Stomach (tissue), 4 donors: ENCODE data around the gene FOXC2.

ENCODE experiments used
- POLR2A ChIP-seq, 4 donors: fragments of 450-650 bp; IDR thresholded peaks; one replicate each; pipeline ENCODE4 v1.6.1; 2016; ENCODE audit warnings: antibody characterized with exemption in 4 of 4, control low read depth in 2 of 4, mild to moderate bottlenecking in 1 of 4, moderate library complexity in 1 of 4
- TF ChIP-seq, protein P1 (sequence below), 7 experiments: fragments of 450-650 bp in 4 of 7; fragments of 200-600 bp in 3 of 7; sonication (generic) in 3 of 7; IDR thresholded peaks; one replicate each; pipeline ENCODE4 v1.5.1; 2016 to 2019; ENCODE audit warnings: antibody characterized with exemption in 7 of 7, control low read depth in 2 of 7, mild to moderate bottlenecking in 1 of 7

- no peak for TF ChIP-seq POLR2A (IDR thresholded peaks at IDR 0.05)
- TF ChIP-seq, protein P1, sequence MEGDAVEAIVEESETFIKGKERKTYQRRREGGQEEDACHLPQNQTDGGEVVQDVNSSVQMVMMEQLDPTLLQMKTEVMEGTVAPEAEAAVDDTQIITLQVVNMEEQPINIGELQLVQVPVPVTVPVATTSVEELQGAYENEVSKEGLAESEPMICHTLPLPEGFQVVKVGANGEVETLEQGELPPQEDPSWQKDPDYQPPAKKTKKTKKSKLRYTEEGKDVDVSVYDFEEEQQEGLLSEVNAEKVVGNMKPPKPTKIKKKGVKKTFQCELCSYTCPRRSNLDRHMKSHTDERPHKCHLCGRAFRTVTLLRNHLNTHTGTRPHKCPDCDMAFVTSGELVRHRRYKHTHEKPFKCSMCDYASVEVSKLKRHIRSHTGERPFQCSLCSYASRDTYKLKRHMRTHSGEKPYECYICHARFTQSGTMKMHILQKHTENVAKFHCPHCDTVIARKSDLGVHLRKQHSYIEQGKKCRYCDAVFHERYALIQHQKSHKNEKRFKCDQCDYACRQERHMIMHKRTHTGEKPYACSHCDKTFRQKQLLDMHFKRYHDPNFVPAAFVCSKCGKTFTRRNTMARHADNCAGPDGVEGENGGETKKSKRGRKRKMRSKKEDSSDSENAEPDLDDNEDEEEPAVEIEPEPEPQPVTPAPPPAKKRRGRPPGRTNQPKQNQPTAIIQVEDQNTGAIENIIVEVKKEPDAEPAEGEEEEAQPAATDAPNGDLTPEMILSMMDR (IDR thresholded peaks at IDR 0.05), result no peak
These were observed 20.5 kb upstream of the FOXC2 start for GRCh38 chr16:86545954-86546637.
